ENCODE results near the gene ZNF479. TPM values are rescaled to one million over a fixed set of nuclear protein-coding genes. Genes with fewer than 3 reads are reported as not detected.
"Not testable (repeated sequence)": the region's sequence is repeated elsewhere in the genome, so short reads cannot be mapped to it uniquely, and the experiment has no call there.

The ZNF479 gene
- total RNA-seq, 4 donors from 2014 or later, result not detected

DNA sequence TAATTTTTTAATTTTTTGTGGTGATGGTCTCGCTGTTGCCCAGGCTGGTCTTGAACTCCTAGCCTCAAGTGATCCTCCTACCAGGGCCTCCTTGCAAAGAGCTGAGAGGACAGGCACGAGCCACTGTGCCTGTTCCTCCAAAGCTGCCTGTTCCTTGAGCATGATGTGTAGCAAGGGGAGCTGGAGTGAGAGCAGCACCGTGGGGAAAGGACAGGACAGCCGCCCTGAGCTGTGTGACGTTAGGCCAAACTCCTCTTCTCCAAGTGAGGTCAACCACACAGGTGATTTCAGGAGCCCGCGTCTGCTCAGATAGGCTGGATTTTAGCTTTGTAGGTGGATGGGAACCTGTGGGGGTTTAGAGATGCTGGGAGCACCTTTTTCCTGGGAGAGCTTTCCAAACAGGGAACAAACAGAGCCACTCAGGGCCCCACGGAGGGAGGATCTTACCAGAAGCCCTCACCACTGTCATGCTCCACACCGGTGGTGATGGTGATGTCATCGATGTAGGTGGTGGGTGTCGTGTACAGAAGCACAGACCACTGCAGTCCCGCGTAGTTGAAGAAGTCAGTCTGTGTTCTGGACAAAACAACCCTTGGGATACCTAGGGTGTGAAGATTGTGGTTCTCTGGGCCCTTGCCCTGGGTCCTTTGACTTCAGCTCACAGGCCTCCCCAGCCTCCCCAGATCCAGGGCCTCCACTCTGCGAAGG, 44.8 kb upstream of the ZNF479 start:
- TF ChIP-seq CTCF (IDR thresholded peaks at IDR 0.05) (no peak), POLR2A (IDR thresholded peaks at IDR 0.05) (no peak)
- 86 to 87% methylated on average over 14 of the region's 14 CpGs for WGBS, 2 donors
- intact Hi-C loops (cut with DNase I; ENCODE audit: low total_unique reads), result no loop called here
- H3K4me3 ChIP-seq (ENCODE audit: low read depth, poor library complexity, severe bottlenecking), result no peak overlapping the region
- peak in 1 of 2 donors; percentile 70 for DNase-seq (ENCODE audit: low spot score in 2 of 2)

DNA sequence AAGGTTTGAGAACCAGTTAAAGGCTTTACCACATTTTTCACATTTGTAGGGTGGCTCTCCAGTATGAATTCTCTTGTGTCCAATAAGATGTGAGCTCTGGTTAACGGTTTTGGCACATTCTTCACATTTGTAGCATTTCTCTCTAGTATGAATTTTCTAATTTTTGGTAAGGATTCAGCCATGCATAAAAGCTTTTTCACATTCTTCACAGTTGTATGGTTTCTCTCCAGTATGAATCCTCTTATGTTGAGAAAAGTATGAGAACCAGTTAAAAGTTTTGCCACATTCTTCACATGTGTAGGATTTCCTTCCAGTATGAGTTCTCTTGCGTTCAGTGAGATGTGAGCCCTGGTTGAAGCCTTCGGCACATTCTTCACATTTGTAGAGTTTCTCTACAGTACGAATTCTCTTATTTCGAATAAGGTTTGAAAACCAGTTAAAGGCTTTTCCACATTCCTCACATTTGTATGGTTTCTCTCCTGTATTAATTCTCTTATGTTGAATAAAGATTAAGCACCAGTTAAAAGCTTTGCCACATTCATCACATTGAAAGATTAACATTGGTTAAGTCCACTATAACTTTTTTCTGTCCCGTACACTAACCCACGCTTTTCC, 33.2 kb upstream of the ZNF479 start:
- TF ChIP-seq CTCF (IDR thresholded peaks at IDR 0.05) (no peak), POLR2A (IDR thresholded peaks at IDR 0.05) (no peak)
- WGBS, 2 donors, result 78 to 81% methylated on average over 7 of the region's 7 CpGs
- no peak overlapping the region for H3K4me3 ChIP-seq (ENCODE audit: low read depth, poor library complexity, severe bottlenecking)
- no peak for DNase-seq (ENCODE audit: low spot score in 2 of 2)
- intact Hi-C loops (cut with DNase I; ENCODE audit: low total_unique reads), result no loop called here

DNA sequence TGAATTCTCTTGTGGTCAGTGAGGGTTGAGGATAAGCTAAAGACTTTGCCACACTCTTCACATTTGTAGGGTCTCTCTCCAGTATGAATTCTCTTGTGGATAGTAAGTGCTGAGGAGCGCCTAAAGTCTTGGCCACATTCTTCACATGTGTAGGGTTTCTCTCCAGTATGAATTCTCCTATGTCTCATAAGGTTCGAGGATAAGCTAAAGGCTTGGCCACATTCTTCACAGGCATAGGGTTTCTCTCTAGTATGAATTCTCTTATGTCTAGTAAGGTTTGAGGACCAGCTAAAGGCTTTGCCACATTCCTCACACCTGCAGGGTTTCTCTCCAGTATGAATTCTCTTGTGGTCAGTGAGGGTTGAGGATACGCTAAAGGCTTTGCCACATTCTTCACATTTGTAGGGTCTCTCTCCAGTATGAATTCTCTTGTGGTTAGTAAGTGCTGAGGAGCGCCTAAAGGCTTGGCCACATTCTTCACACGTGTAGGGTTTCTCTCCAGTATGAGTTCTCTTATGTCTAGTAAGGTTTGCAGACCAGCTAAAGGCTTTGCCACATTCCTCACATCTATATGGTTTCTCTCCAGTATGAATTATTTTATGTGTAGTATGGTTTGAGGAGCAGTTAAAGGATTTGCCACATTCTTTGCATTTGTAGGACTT, 12.0 kb downstream of the ZNF479 start:
- DNase-seq (ENCODE audit: low spot score in 2 of 2); H3K4me3 ChIP-seq (ENCODE audit: low read depth, poor library complexity, severe bottlenecking); intact Hi-C loops (cut with DNase I; ENCODE audit: low total_unique reads): not testable (repeated sequence)
- 76 to 87% methylated on average over 4 to 5 of the region's 5 CpGs for WGBS, 2 donors
